ENCODE measurements around the gene UNC13B. TPM values are rescaled to one million over a fixed set of nuclear protein-coding genes. Genes with fewer than 3 reads are reported as not detected.

Gene UNC13B
- total RNA-seq, 4 donors from 2014 or later: 20.2 to 36.8 (median 29.0) TPM

- peak in 1 of 6 experiments; percentile 13 for TF ChIP-seq CTCF (IDR thresholded peaks at IDR 0.05)
- no peak for TF ChIP-seq POLR2A (IDR thresholded peaks at IDR 0.05)
- no peaks in the 10 kb centered on the region for H3K4me1 ChIP-seq
- no peaks in the 10 kb centered on the region for H3K36me3 ChIP-seq
- H3K9me3 ChIP-seq: no peaks in the 10 kb centered on the region
- no peak for DNase-seq
- H3K4me3 ChIP-seq: no peak overlapping the region
- H3K27ac ChIP-seq: no peak overlapping the region
- WGBS, 2 donors: 68 to 70% methylated on average over 3 to 4 of the region's 6 CpGs
- intact Hi-C loops (cut with DNase I): no loop called here
- no peaks in the 10 kb centered on the region for H3K27me3 ChIP-seq
Measured at GRCh38 chr9:35415402-35416097, 253.7 kb downstream of the UNC13B start.

- H3K4me3 ChIP-seq: no peak overlapping the region
- no peaks in the 10 kb centered on the region for H3K4me1 ChIP-seq
- H3K9me3 ChIP-seq: no peaks in the 10 kb centered on the region
- no peaks in the 10 kb centered on the region for H3K27me3 ChIP-seq
- intact Hi-C loops (cut with DNase I): no loop called here
- no peaks in the 10 kb centered on the region for H3K36me3 ChIP-seq
- DNase-seq: no peak
- TF ChIP-seq CTCF (IDR thresholded peaks at IDR 0.05) (no peak), POLR2A (IDR thresholded peaks at IDR 0.05) (no peak)
- no peak overlapping the region for H3K27ac ChIP-seq
- 83 to 100% methylated on average over 1 of the region's 2 CpGs for WGBS, 2 donors
Measured at GRCh38 chr9:35416098-35416427, 254.3 kb downstream of the UNC13B start.

GRCh38 chr9:35422346-35422745 lies 260.5 kb downstream of the UNC13B start:
- no peak for DNase-seq
- no peaks in the 10 kb centered on the region for H3K36me3 ChIP-seq
- peaks cover 0 to 6% (median 0%) of the 10 kb centered on the region in 4 donors for H3K27me3 ChIP-seq
- H3K9me3 ChIP-seq: no peaks in the 10 kb centered on the region
- H3K4me3 ChIP-seq: no peak overlapping the region
- TF ChIP-seq CTCF (IDR thresholded peaks at IDR 0.05): no peak
- TF ChIP-seq POLR2A (IDR thresholded peaks at IDR 0.05): no peak
- intact Hi-C loops (cut with DNase I): no loop called here
- H3K4me1 ChIP-seq: peaks cover 0 to 12% (median 0%) of the 10 kb centered on the region in 3 donors
- H3K27ac ChIP-seq: no peak overlapping the region
- 100% methylated on average over 1 of the region's 1 CpG for WGBS, 2 donors

GRCh38 chr9:35422753-35423152 lies 260.9 kb downstream of the UNC13B start:
- peaks cover 0 to 6% (median 0%) of the 10 kb centered on the region in 4 donors for H3K27me3 ChIP-seq
- TF ChIP-seq CTCF (IDR thresholded peaks at IDR 0.05) (no peak), POLR2A (IDR thresholded peaks at IDR 0.05) (no peak)
- 66 to 73% methylated on average over 2 of the region's 2 CpGs for WGBS, 2 donors
- DNase-seq: no peak
- no peak overlapping the region for H3K4me3 ChIP-seq
- H3K9me3 ChIP-seq: no peaks in the 10 kb centered on the region
- H3K36me3 ChIP-seq: no peaks in the 10 kb centered on the region
- no peak overlapping the region for H3K27ac ChIP-seq
- intact Hi-C loops (cut with DNase I): no loop called here
- peaks cover 0 to 12% (median 0%) of the 10 kb centered on the region in 3 donors for H3K4me1 ChIP-seq

GRCh38 chr9:35423499-35423898 lies 261.7 kb downstream of the UNC13B start:
- Histone ChIP-seq H3K27me3 (peaks cover 0 to 12% (median 0%) of the 10 kb centered on the region in 4 donors), H3K9me3 (peaks cover 0 to 2% (median 0%) of the 10 kb centered on the region in 3 donors), H3K4me1 (peaks cover 0 to 12% (median 0%) of the 10 kb centered on the region in 3 donors), H3K36me3 (no peaks in the 10 kb centered on the region), H3K27ac (no peak overlapping the region), H3K4me3 (no peak overlapping the region)
- WGBS, 2 donors: 81 to 89% methylated on average over 2 of the region's 2 CpGs
- DNase-seq: no peak
- TF ChIP-seq POLR2A (IDR thresholded peaks at IDR 0.05): no peak
- TF ChIP-seq CTCF (IDR thresholded peaks at IDR 0.05): no peak
- intact Hi-C loops (cut with DNase I): no loop called here
